H9 (cell line): ENCODE data around the gene GRAP2. TPM values are rescaled to one million over a fixed set of nuclear protein-coding genes. Genes with fewer than 3 reads are reported as not detected.

Source experiments
- DNase-seq: peaks from one replicate; pipeline ENCODE4 v3.0.0-alpha.2; 2017
- H2AFZ ChIP-seq: one replicate; pipeline ENCODE4 v1.6.1; 2013; ENCODE audit warnings: mild to moderate bottlenecking, low read length, control low read depth, moderate library complexity
- H2AK5ac ChIP-seq: 2 replicates; pipeline ENCODE4 v1.6.1; 2013; ENCODE audit warnings: low read length, control low read depth, mixed read lengths; ENCODE audit not compliant: insufficient read length
- H2BK120ac ChIP-seq: one replicate; pipeline ENCODE4 v1.6.1; 2013; ENCODE audit warnings: low read depth, mild to moderate bottlenecking, low read length, control low read depth, inconsistent platforms; ENCODE audit not compliant: poor library complexity, severe bottlenecking
- H2BK12ac ChIP-seq: 2 replicates; pipeline ENCODE4 v1.6.1; 2013; ENCODE audit warnings: low read length, control low read depth, mixed read lengths, low read depth; ENCODE audit not compliant: insufficient read length
- H2BK15ac ChIP-seq: 2 replicates; pipeline ENCODE4 v1.6.1; 2013; ENCODE audit warnings: low read depth, low read length, control low read depth
- H2BK20ac ChIP-seq: one replicate; pipeline ENCODE4 v1.6.1; 2013; ENCODE audit warnings: low read depth, mild to moderate bottlenecking, low read length, control low read depth, inconsistent platforms; ENCODE audit not compliant: poor library complexity, severe bottlenecking
- H2BK5ac ChIP-seq: 2 replicates; pipeline ENCODE4 v1.6.1; 2013; ENCODE audit warnings: low read length, control low read depth, mixed read lengths; ENCODE audit not compliant: insufficient read length
- H3K14ac ChIP-seq: 2 replicates; pipeline ENCODE4 v1.6.1; 2013; ENCODE audit warnings: low read length, control low read depth; ENCODE audit not compliant: insufficient read depth
- H3K18ac ChIP-seq: 2 replicates; pipeline ENCODE4 v1.6.1; 2013; ENCODE audit warnings: low read depth, mild to moderate bottlenecking, mixed read lengths, low read length, control low read depth; ENCODE audit not compliant: insufficient read length
- H3K23ac ChIP-seq: 2 replicates; pipeline ENCODE4 v1.6.1; 2013; ENCODE audit warnings: low read length, control low read depth, mixed read lengths, low read depth; ENCODE audit not compliant: insufficient read length
- H3K23me2 ChIP-seq: 2 replicates; pipeline ENCODE4 v1.6.1; 2013; ENCODE audit warnings: low read depth, mild to moderate bottlenecking, mixed read lengths, low read length, control low read depth; ENCODE audit not compliant: insufficient read length, poor library complexity, severe bottlenecking
- H3K27ac ChIP-seq: 2 replicates; pipeline ENCODE4 v1.5.1; 2013; ENCODE audit warnings: low read length, control low read depth, mixed read lengths, low read depth; ENCODE audit not compliant: insufficient read length
- H3K27me3 ChIP-seq: 2 replicates; pipeline ENCODE4 v1.6.1; 2013; ENCODE audit warnings: low read length, control low read depth, inconsistent platforms; ENCODE audit not compliant: insufficient read depth
- H3K4ac ChIP-seq: 2 replicates; pipeline ENCODE4 v1.6.1; 2013; ENCODE audit warnings: low read depth, mild to moderate bottlenecking, control low read depth, inconsistent platforms, low read length, moderate library complexity
- H3K4me1 ChIP-seq: 2 replicates; pipeline ENCODE4 v1.6.1; 2013; ENCODE audit warnings: low read length, control low read depth, inconsistent platforms; ENCODE audit not compliant: insufficient read depth
- H3K4me2 ChIP-seq: 2 replicates; pipeline ENCODE4 v1.6.1; 2013; ENCODE audit warnings: low read length, control low read depth, mixed read lengths; ENCODE audit not compliant: insufficient read length, insufficient read depth
- H3K56ac ChIP-seq: 2 replicates; pipeline ENCODE4 v1.6.1; 2013; ENCODE audit warnings: low read depth, mild to moderate bottlenecking, mixed read lengths, low read length, control low read depth; ENCODE audit not compliant: insufficient read length
- H3K79me1 ChIP-seq: 2 replicates; pipeline ENCODE4 v1.6.1; 2013; ENCODE audit warnings: low read depth, mild to moderate bottlenecking, moderate library complexity, low read length, control low read depth, inconsistent platforms; ENCODE audit not compliant: insufficient read depth, poor library complexity, severe bottlenecking
- H3K79me2 ChIP-seq: 2 replicates; pipeline ENCODE4 v1.6.1; 2013; ENCODE audit warnings: low read length, control low read depth, inconsistent platforms; ENCODE audit not compliant: insufficient read depth
- H3K9ac ChIP-seq: 2 replicates; pipeline ENCODE4 v1.6.1; 2013; ENCODE audit warnings: low read length, control low read depth, mixed read lengths; ENCODE audit not compliant: insufficient read length; ENCODE audit errors: extremely low read depth
- H3K9me3 ChIP-seq: one replicate; pipeline ENCODE4 v1.6.1; 2013; ENCODE audit warnings: low read depth, low read length, inconsistent platforms; ENCODE audit not compliant: control insufficient read depth
- H3T11ph ChIP-seq: one replicate; pipeline ENCODE4 v1.6.1; 2013; ENCODE audit warnings: mild to moderate bottlenecking, low read length, control low read depth, inconsistent platforms
- H4K20me1 ChIP-seq: one replicate; pipeline ENCODE4 v1.6.1; 2013; ENCODE audit not compliant: control insufficient read depth, insufficient read length, insufficient read depth
- H4K5ac ChIP-seq: 2 replicates; pipeline ENCODE4 v1.6.1; 2013; ENCODE audit warnings: low read depth, mild to moderate bottlenecking, mixed read lengths, low read length, control low read depth; ENCODE audit not compliant: insufficient read length
- H4K8ac ChIP-seq: replicated peaks from 2 replicates; pipeline ENCODE4 v1.6.1; 2013; ENCODE audit warnings: low read length, control low read depth, mixed read lengths, low read depth; ENCODE audit not compliant: insufficient read length
- H4K91ac ChIP-seq: 2 replicates; pipeline ENCODE4 v1.6.1; 2013; ENCODE audit warnings: low read depth, mild to moderate bottlenecking, moderate library complexity, mixed read lengths, low read length, control low read depth; ENCODE audit not compliant: insufficient read length
- H3K27ac Mint-ChIP-seq, 3 experiments: 2 replicates in 2 of 3; 3 replicates in 1 of 3; pipeline ENCODE4 v1.8.0; 2020 to 2021; ENCODE audit warnings: mixed read lengths in 3 of 3, mild to moderate bottlenecking in 1 of 3, moderate library complexity in 1 of 3
- H3K27me3 Mint-ChIP-seq: 2 replicates; pipeline ENCODE4 v1.8.0; 2021; ENCODE audit warnings: low read depth, mild to moderate bottlenecking, moderate library complexity, mixed read lengths
- H3K36me3 Mint-ChIP-seq, 3 experiments: 2 replicates in 2 of 3; 3 replicates in 1 of 3; pipeline ENCODE4 v1.8.0; 2020 to 2021; ENCODE audit warnings: low read depth in 3 of 3, mixed read lengths in 3 of 3; ENCODE audit not compliant: insufficient read depth in 1 of 3
- H3K4me1 Mint-ChIP-seq, 2 experiments: 2 replicates each; pipeline ENCODE4 v1.8.0; 2020; ENCODE audit warnings: mixed read lengths in 2 of 2
- H3K4me3 Mint-ChIP-seq, 2 experiments: 2 replicates in 1 of 2; 3 replicates in 1 of 2; pipeline ENCODE4 v1.8.0; 2020 to 2021; ENCODE audit warnings: mild to moderate bottlenecking in 2 of 2, mixed read lengths in 2 of 2, moderate library complexity in 1 of 2
- H3K9me3 Mint-ChIP-seq, 2 experiments: 2 replicates in 1 of 2; 3 replicates in 1 of 2; pipeline ENCODE4 v1.8.0; 2020; ENCODE audit warnings: mild to moderate bottlenecking in 2 of 2, mixed read lengths in 2 of 2, moderate library complexity in 1 of 2
- WGBS: extraction: QIAGEN DNeasy Blood & Tissue Kit; methylation state at CpG from one replicate; pipeline ENCODE4 v1.1.7; 2013; ENCODE audit warnings: missing lambda C conversion rate, low lambda C conversion rate, mixed read lengths; ENCODE audit not compliant: insufficient read length; ENCODE audit errors: extremely low coverage; 5-methylcytosine and 5-hydroxymethylcytosine counted together
- total RNA-seq: library from RNA; stranded (reverse); gene quantifications from 2 replicates; pipeline ENCODE4 v1.2.1, GENCODE V29; 2021
- TF ChIP-seq, protein P1 (sequence below): fragments of 200-600 bp; sonication (generic); conservative IDR thresholded peaks from 3 replicates; pipeline ENCODE4 v1.8.0; 2021; ENCODE audit warnings: antibody characterized with exemption, mild to moderate bottlenecking

GRAP2 gene
- total RNA-seq, 1 experiment from 2014 or later, result not detected

- H2BK20ac ChIP-seq, result no peak within 1 kb of the TSS
- H4K20me1 ChIP-seq, result no peaks in the 10 kb centered on the region
- peak; percentile 74 for DNase-seq
- H3K4me3 Mint-ChIP-seq, result peak within 1 kb of the TSS; percentile 70 to 83
- peak within 1 kb of the TSS; percentile 71 for H3K4me2 ChIP-seq
- peaks cover 2% of the 10 kb centered on the region; the same call in 1 of the 2 replicates for H3K79me2 ChIP-seq
- peaks cover 15% of the 10 kb centered on the region for H3K4me1 ChIP-seq
- peak within 1 kb of the TSS; percentile 80 for H3K18ac ChIP-seq
- H3K27me3 Mint-ChIP-seq, result peaks cover 42% of the 10 kb centered on the region
- peaks cover 13% of the 10 kb centered on the region for H3K23me2 ChIP-seq
- H3K4me1 Mint-ChIP-seq, result peaks cover 47 to 49% of the 10 kb centered on the region in 2 experiments
- peak within 1 kb of the TSS; percentile 42 for H3K9ac ChIP-seq
- no peak within 1 kb of the TSS for H2BK15ac ChIP-seq
- no peak within 1 kb of the TSS for H2BK12ac ChIP-seq
- no peak within 1 kb of the TSS for H3T11ph ChIP-seq
- no peak within 1 kb of the TSS for H3K56ac ChIP-seq
- H3K79me1 ChIP-seq, result peaks cover 2% of the 10 kb centered on the region
- H3K27ac ChIP-seq, result no peak within 1 kb of the TSS
- H4K91ac ChIP-seq, result no peak within 1 kb of the TSS
- no peak within 1 kb of the TSS for H4K8ac ChIP-seq
- H3K23ac ChIP-seq, result no peak within 1 kb of the TSS
- no peak within 1 kb of the TSS for H2AK5ac ChIP-seq
- no peaks in the 10 kb centered on the region for H3K9me3 Mint-ChIP-seq
- H3K27ac Mint-ChIP-seq, result peak within 1 kb of the TSS in 1 of 3 experiments; percentile 59; a peak in 1 of 7 replicates
- peaks cover 6% of the 10 kb centered on the region in 3 experiments; a peak in 4 of 7 replicates for H3K36me3 Mint-ChIP-seq
- H2AFZ ChIP-seq, result no peak within 1 kb of the TSS
- no peaks in the 10 kb centered on the region for H3K9me3 ChIP-seq
- H3K14ac ChIP-seq, result peak within 1 kb of the TSS; percentile 92
- no peaks in the 10 kb centered on the region for H3K27me3 ChIP-seq
- H2BK5ac ChIP-seq, result no peak within 1 kb of the TSS
- H3K4ac ChIP-seq, result no peak within 1 kb of the TSS
- no peak within 1 kb of the TSS for H4K5ac ChIP-seq
- no CpG with 5 or more reads among the region's 115 CpGs for WGBS
- H2BK120ac ChIP-seq, result no peak within 1 kb of the TSS
- TF ChIP-seq, protein P1, sequence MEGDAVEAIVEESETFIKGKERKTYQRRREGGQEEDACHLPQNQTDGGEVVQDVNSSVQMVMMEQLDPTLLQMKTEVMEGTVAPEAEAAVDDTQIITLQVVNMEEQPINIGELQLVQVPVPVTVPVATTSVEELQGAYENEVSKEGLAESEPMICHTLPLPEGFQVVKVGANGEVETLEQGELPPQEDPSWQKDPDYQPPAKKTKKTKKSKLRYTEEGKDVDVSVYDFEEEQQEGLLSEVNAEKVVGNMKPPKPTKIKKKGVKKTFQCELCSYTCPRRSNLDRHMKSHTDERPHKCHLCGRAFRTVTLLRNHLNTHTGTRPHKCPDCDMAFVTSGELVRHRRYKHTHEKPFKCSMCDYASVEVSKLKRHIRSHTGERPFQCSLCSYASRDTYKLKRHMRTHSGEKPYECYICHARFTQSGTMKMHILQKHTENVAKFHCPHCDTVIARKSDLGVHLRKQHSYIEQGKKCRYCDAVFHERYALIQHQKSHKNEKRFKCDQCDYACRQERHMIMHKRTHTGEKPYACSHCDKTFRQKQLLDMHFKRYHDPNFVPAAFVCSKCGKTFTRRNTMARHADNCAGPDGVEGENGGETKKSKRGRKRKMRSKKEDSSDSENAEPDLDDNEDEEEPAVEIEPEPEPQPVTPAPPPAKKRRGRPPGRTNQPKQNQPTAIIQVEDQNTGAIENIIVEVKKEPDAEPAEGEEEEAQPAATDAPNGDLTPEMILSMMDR, result no peak
These were observed 93.9 kb downstream of the GRAP2 start, which contains the start of gene FAM83F for GRCh38 chr22:39994566-39995392. FAM83F (plus strand) TSS chr22:39994954; CDS start chr22:39995043, 89 bp downstream.
